MCF 10A (cell line): ENCODE results near the gene TMEM214. TPM values are rescaled to one million over a fixed set of nuclear protein-coding genes. Genes with fewer than 3 reads are reported as not detected.

Experiments
- BruUV-seq: library from RNA; stranded (reverse); fragments of 400-500 nt; replicated peaks from 2 replicates; lab custom pipeline; 2021; lab: Mats Ljungman, UMichigan
- CTCF ChIA-PET: fragments of 300-600 bp; sonication (Branson Sonifier 250); formaldehyde crosslinking; extraction: SDS; loops from one replicate; lab custom pipeline; 2021; ENCODE audit warnings: antibody characterized with exemption, inconsistent platforms; lab: Yijun Ruan, JAX
- POLR2A ChIA-PET: fragments of 300-600, 350-650 bp; sonication (Branson Sonifier 250); formaldehyde crosslinking; extraction: SDS; loops from one replicate; lab custom pipeline; 2020; ENCODE audit warnings: antibody characterized with exemption, inconsistent platforms; lab: Yijun Ruan, JAX
- DNase-seq: peaks from one replicate; pipeline ENCODE4 v3.0.0-alpha.2; 2018; ENCODE audit not compliant: unreplicated experiment
- H3K27ac Mint-ChIP-seq: one replicate; pipeline ENCODE4 v1.8.0; 2022; ENCODE audit warnings: mild to moderate bottlenecking, low read depth, mixed read lengths; ENCODE audit not compliant: unreplicated experiment
- H3K27me3 Mint-ChIP-seq: one replicate; pipeline ENCODE4 v1.8.0; 2022; ENCODE audit warnings: mixed read lengths; ENCODE audit not compliant: insufficient read depth, unreplicated experiment
- H3K36me3 Mint-ChIP-seq: one replicate; pipeline ENCODE4 v1.8.0; 2022; ENCODE audit warnings: mild to moderate bottlenecking, moderate library complexity, mixed read lengths; ENCODE audit not compliant: insufficient read depth, unreplicated experiment
- H3K4me1 Mint-ChIP-seq: one replicate; pipeline ENCODE4 v1.8.0; 2022; ENCODE audit warnings: mixed read lengths; ENCODE audit not compliant: insufficient read depth, unreplicated experiment
- H3K4me3 Mint-ChIP-seq: one replicate; pipeline ENCODE4 v1.8.0; 2022; ENCODE audit warnings: mild to moderate bottlenecking, moderate library complexity, mixed read lengths; ENCODE audit not compliant: unreplicated experiment
- H3K9me3 Mint-ChIP-seq: one replicate; pipeline ENCODE4 v1.8.0; 2022; ENCODE audit warnings: mixed read lengths; ENCODE audit not compliant: unreplicated experiment
- CTCF ChIP-seq: fragments of 200-600 bp; IDR thresholded peaks from one replicate; pipeline ENCODE4 v1.8.0; 2022; ENCODE audit warnings: antibody characterized with exemption, mild to moderate bottlenecking; ENCODE audit not compliant: unreplicated experiment
- intact Hi-C: fragments of 100-400 bp; cut with micrococcal nuclease; formaldehyde crosslinking; loops from 2 replicates; pipeline ENCODE4 v1.14.1; 2022
- total RNA-seq: library from RNA; stranded (reverse); gene quantifications from 2 replicates; pipeline ENCODE4 v1.2.3, GENCODE V29; 2022

TMEM214 gene
- total RNA-seq, 1 experiment from 2014 or later, result 118 TPM

GRCh38 chr2:27010139-27010538, 22.6 kb upstream of the TMEM214 start:
- Mint-ChIP-seq H3K4me1 (peaks cover 12% of the 10 kb centered on the region), H3K4me3 (no peak overlapping the region), H3K9me3 (no peaks in the 10 kb centered on the region), H3K27me3 (no peaks in the 10 kb centered on the region), H3K27ac (peak overlapping the region; percentile 1), H3K36me3 (no peaks in the 10 kb centered on the region)
- CTCF ChIA-PET, result interaction anchor here (1.0 to 13.1 kb wide), 3 partner anchors 22 to 164 kb away, joined by 3 to 371 read pairs (median 7); no protein-coding TSS in a partner anchor
- no peak for TF ChIP-seq CTCF
- intact Hi-C loops, result no loop called here
- DNase-seq, result no peak
- no TSS peak for BruUV-seq
- POLR2A ChIA-PET, result interaction anchor here (0.7 to 2.5 kb wide), 7 partner anchors 12 to 283 kb away, joined by 3 to 6 read pairs (median 4); no protein-coding TSS in a partner anchor

GRCh38 chr2:27013738-27014137, 19.0 kb upstream of the TMEM214 start:
- ChIA-PET POLR2A (interaction anchor here (1.0 kb wide), 1 partner anchor 52 kb away, joined by 4 read pairs; no protein-coding TSS in a partner anchor), CTCF (interaction anchor here (0.7 to 13.1 kb wide), 4 partner anchors 41 to 168 kb away, joined by 3 to 371 read pairs (median 3); no protein-coding TSS in a partner anchor)
- H3K4me3 Mint-ChIP-seq, result no peak overlapping the region
- DNase-seq, result no peak
- peaks cover 19% of the 10 kb centered on the region for H3K4me1 Mint-ChIP-seq
- no peak overlapping the region for H3K27ac Mint-ChIP-seq
- no peak for TF ChIP-seq CTCF
- no peaks in the 10 kb centered on the region for H3K9me3 Mint-ChIP-seq
- no peaks in the 10 kb centered on the region for H3K27me3 Mint-ChIP-seq
- intact Hi-C loops, result no loop called here
- no TSS peak for BruUV-seq
- no peaks in the 10 kb centered on the region for H3K36me3 Mint-ChIP-seq

GRCh38 chr2:27014771-27015433, 17.9 kb upstream of the TMEM214 start:
- Mint-ChIP-seq H3K27me3 (no peaks in the 10 kb centered on the region), H3K36me3 (no peaks in the 10 kb centered on the region), H3K4me3 (no peak overlapping the region), H3K4me1 (peaks cover 19% of the 10 kb centered on the region), H3K27ac (no peak overlapping the region), H3K9me3 (no peaks in the 10 kb centered on the region)
- BruUV-seq, result no TSS peak
- no peak for TF ChIP-seq CTCF
- no peak for DNase-seq
- intact Hi-C loops, result no loop called here
- ChIA-PET CTCF (interaction anchor here (0.6 to 13.1 kb wide), 12 partner anchors 33 to 171 kb away, joined by 3 to 371 read pairs (median 4); no protein-coding TSS in a partner anchor), POLR2A (interaction anchor here (1.2 to 1.6 kb wide), 3 partner anchors 43 to 53 kb away, joined by 3 to 4 read pairs (median 4); no protein-coding TSS in a partner anchor)

GRCh38 chr2:27016801-27017325, 15.9 kb upstream of the TMEM214 start:
- DNase-seq, result peak; percentile 68
- ChIA-PET POLR2A (interaction anchor here (0.5 to 2.5 kb wide), 6 partner anchors 14 to 104 kb away, joined by 3 to 12 read pairs (median 4); partner anchors contain the start of gene MAPRE3), CTCF (interaction anchor here (0.6 to 13.1 kb wide), 42 partner anchors 8 to 895 kb away, joined by 3 to 371 read pairs (median 4); partner anchors contain the start of genes AGBL5 and TRIM54)
- TF ChIP-seq CTCF, result peak; percentile 77
- no TSS peak for BruUV-seq
- intact Hi-C loops, result loop anchor here (1.0 kb wide), 2 partner anchors 56 to 171 kb away; no protein-coding TSS in a partner anchor
- Mint-ChIP-seq H3K36me3 (peaks cover 7% of the 10 kb centered on the region), H3K27ac (no peak overlapping the region), H3K4me1 (peaks cover 20% of the 10 kb centered on the region), H3K27me3 (no peaks in the 10 kb centered on the region), H3K9me3 (no peaks in the 10 kb centered on the region), H3K4me3 (no peak overlapping the region)
